HepG2 (cell line): ENCODE data around the gene MAIP1. TPM values are rescaled to one million over a fixed set of nuclear protein-coding genes. Genes with fewer than 3 reads are reported as not detected.

Experiments used
- ATAC-seq: fragments of 200-7000 bp; cut with Tn5 transposase; 3 replicates; pipeline ENCODE4 v1.9.1; 2020; ENCODE audit warnings: mild to moderate bottlenecking, moderate library complexity
- BruUV-seq: library from RNA; stranded (reverse); fragments of 400-500 nt; replicated peaks from 2 replicates; lab custom pipeline; 2021; lab: Mats Ljungman, UMichigan
- CTCF ChIA-PET: fragments of 300-600 bp; formaldehyde crosslinking; extraction: SDS; loops from one replicate; lab custom pipeline; 2021; ENCODE audit warnings: low total read pairs, inconsistent platforms, low intra/inter-chr PET ratio; lab: Yijun Ruan, JAX
- POLR2A ChIA-PET: fragments of 350-600 bp; sonication (Branson Sonifier 250); formaldehyde crosslinking; loops from one replicate; lab custom pipeline; 2020; ENCODE audit warnings: antibody characterized with exemption, inconsistent platforms; lab: Yijun Ruan, JAX
- DNase-seq: peaks from one replicate; pipeline ENCODE4 v3.0.0-alpha.2; 2015; ENCODE audit warnings: low spot score
- FAIRE-seq: peaks from 3 replicates; lab custom pipeline; 2011; peaks lifted over from hg19 to GRCh38; lab: Jason Lieb, UNC
- H2AFZ ChIP-seq: one replicate; pipeline ENCODE4 v1.6.1; 2011; ENCODE audit warnings: low read length, inconsistent platforms
- H3K27ac ChIP-seq: fragments of 300-600 bp; 3 replicates; pipeline ENCODE4 v1.8.0; 2011; ENCODE audit warnings: mixed run types, mild to moderate bottlenecking, mixed read lengths, low read length, inconsistent platforms; ENCODE audit not compliant: insufficient read depth; ENCODE audit errors: extremely low read length
- H3K27me3 ChIP-seq, 2 experiments: fragments of 200-600 bp in 1 of 2; 2 replicates in 1 of 2; 3 replicates in 1 of 2; pipeline versions ENCODE4 v1.6.0 to v1.8.0; 2011; ENCODE audit warnings: low read length in 2 of 2, mild to moderate bottlenecking in 2 of 2, moderate library complexity in 2 of 2, inconsistent platforms in 1 of 2; ENCODE audit not compliant: insufficient read depth in 2 of 2, control insufficient read depth in 1 of 2
- H3K36me3 ChIP-seq, 2 experiments: fragments of 200-600 bp in 1 of 2; replicated peaks in 1 of 2; 2 replicates in 1 of 2; 3 replicates in 1 of 2; pipeline versions ENCODE4 v1.5.1 to v1.8.0; 2011; ENCODE audit warnings: low read length in 2 of 2, inconsistent platforms in 1 of 2; ENCODE audit not compliant: insufficient read depth in 2 of 2, control insufficient read depth in 1 of 2
- H3K4me1 ChIP-seq: 2 replicates; pipeline ENCODE4 v1.5.1; 2012; ENCODE audit warnings: low read length, inconsistent platforms; ENCODE audit not compliant: insufficient read depth
- H3K4me2 ChIP-seq: 2 replicates; pipeline ENCODE4 v1.6.0; 2011; ENCODE audit warnings: low read depth, low read length, inconsistent platforms
- H3K4me3 ChIP-seq, 3 experiments: fragments of 200-600 bp in 1 of 3; sonication (generic), shearing (Covaris generic) in 1 of 3; replicated peaks in 1 of 3; 2 replicates each; pipeline ENCODE4 v1.5.1; 2011 to 2016; ENCODE audit warnings: low read length in 3 of 3, inconsistent platforms in 2 of 3, low read depth in 2 of 3, mild to moderate bottlenecking in 2 of 3, control low read depth in 1 of 3, mixed read lengths in 1 of 3; ENCODE audit not compliant: insufficient read depth in 1 of 3
- H3K79me2 ChIP-seq: one replicate; pipeline ENCODE4 v1.6.1; 2011; ENCODE audit warnings: low read length, inconsistent platforms; ENCODE audit not compliant: insufficient read depth
- H3K9ac ChIP-seq: 2 replicates; pipeline ENCODE4 v1.6.0; 2011; ENCODE audit warnings: mild to moderate bottlenecking, low read depth, low read length, inconsistent platforms; ENCODE audit not compliant: insufficient read depth
- H3K9me3 ChIP-seq: 2 replicates; pipeline ENCODE4 v1.5.1; 2012; ENCODE audit warnings: mild to moderate bottlenecking, low read length
- H4K20me1 ChIP-seq: 2 replicates; pipeline ENCODE4 v1.6.0; 2011; ENCODE audit warnings: inconsistent platforms, mild to moderate bottlenecking, low read length, moderate library complexity; ENCODE audit not compliant: insufficient read depth
- CHCHD3 ChIP-seq: sonication (generic); formaldehyde crosslinking; IDR thresholded peaks from 2 replicates; pipeline ENCODE4 v1.8.0; 2022; ENCODE audit warnings: mild to moderate bottlenecking, missing genetic modification reagents, moderate library complexity
- HMG20B ChIP-seq: conservative IDR thresholded peaks from 2 replicates; pipeline ENCODE4 v1.6.1; 2016; ENCODE audit warnings: missing genetic modification reagents, missing compliant biosample characterization
- KIAA2018 ChIP-seq: sonication (generic); formaldehyde crosslinking; IDR thresholded peaks from 2 replicates; pipeline ENCODE4 v1.5.0; 2020; ENCODE audit warnings: mild to moderate bottlenecking, missing genetic modification reagents, borderline replicate concordance
- MED1 ChIP-seq: sonication (generic); formaldehyde crosslinking; IDR thresholded peaks from 2 replicates; pipeline ENCODE4 v1.4.0; 2020; ENCODE audit warnings: missing genetic modification reagents
- RAD51 ChIP-seq: fragments of 450-650 bp; IDR thresholded peaks from 2 replicates; pipeline ENCODE4 v1.6.1; 2016; ENCODE audit warnings: borderline replicate concordance
- THAP9 ChIP-seq: sonication (generic); formaldehyde crosslinking; IDR thresholded peaks from 2 replicates; pipeline ENCODE4; 2020; ENCODE audit warnings: missing genetic modification reagents, mild to moderate bottlenecking, borderline replicate concordance
- ZBTB39 ChIP-seq: sonication (generic); formaldehyde crosslinking; IDR thresholded peaks from 2 replicates; pipeline ENCODE4 v1.5.0; 2020; ENCODE audit warnings: missing genetic modification reagents
- WGBS: methylation state at CpG from one replicate; pipeline ENCODE4 v1.1.6; 2017; ENCODE audit warnings: low lambda C conversion rate; 5-methylcytosine and 5-hydroxymethylcytosine counted together
- in situ Hi-C: cut with HindIII; loops from 2 replicates; pipeline ENCODE4 v1.10.0; 2017; ENCODE audit warnings: low pct_unique_long_range_greater_than_20kb; ENCODE audit not compliant: extremely low pct_ligation_motif_present
- intact Hi-C: fragments of 100-400 bp; cut with micrococcal nuclease; formaldehyde crosslinking; loops from one replicate; pipeline ENCODE4 v1.10.0; 2022; ENCODE audit not compliant: unreplicated experiment
- polyA plus RNA-seq, 8 experiments: library from polyadenylated mRNA; depleted of rRNA in 3 of 8; stranded (reverse) in 7 of 8; unstranded in 1 of 8; fragments of >200 nt; fragmentation: Illumina TruSeq in 4 of 8; extraction: Trizol in 4 of 8; gene quantifications; 2 replicates each; pipeline versions ENCODE4 v1.2.1 to v1.2.3, GENCODE V29; 2011 to 2016; ENCODE audit warnings: low read depth in 4 of 8, missing spikeins in 1 of 8, mixed read lengths in 1 of 8; ENCODE audit not compliant: insufficient read depth in 1 of 8
- total RNA-seq, 5 experiments: library from RNA; depleted of rRNA; stranded (reverse); fragments of >200 nt; fragmentation: Illumina TruSeq; extraction: Trizol; gene quantifications; 2 replicates each; pipeline ENCODE4 v1.2.3, GENCODE V29; 2016; ENCODE audit warnings: low read depth in 1 of 5

MAIP1 gene
- total and polyA plus RNA-seq, 2 of the 13 experiments (the other 11 are each of a cell fraction or from before 2014, with no cell fraction given), result 22.3 to 72.9 TPM

GRCh38 chr2:199907008-199907714 is 48.2 kb upstream of the MAIP1 start:
- Histone ChIP-seq H3K9ac (no peak overlapping the region), H3K9me3 (no peaks in the 10 kb centered on the region), H2AFZ (no peak overlapping the region), H3K4me3 (no peak overlapping the region), H3K36me3 (no peaks in the 10 kb centered on the region), H3K27me3 (no peaks in the 10 kb centered on the region; a peak in 1 of 5 replicates), H3K4me2 (no peak overlapping the region), H4K20me1 (no peaks in the 10 kb centered on the region), H3K79me2 (peaks cover 7% of the 10 kb centered on the region), H3K4me1 (peaks cover 9% of the 10 kb centered on the region), H3K27ac (no peak overlapping the region)
- ATAC-seq (no peak), FAIRE-seq (no peak), DNase-seq (no peak)
- in situ Hi-C loops (no loop called here), intact Hi-C loops (no loop called here)
- ChIA-PET POLR2A (no interaction called here), CTCF (no interaction called here)
- WGBS, result 84% methylated on average over 2 of the region's 2 CpGs
- no TSS peak for BruUV-seq
- TF ChIP-seq RAD51 (no peak), KIAA2018 (no peak), ZBTB39 (CRISPR knock-in tag) (no peak), HMG20B (CRISPR knock-in tag) (no peak), MED1 (CRISPR knock-in tag) (no peak), THAP9 (no peak), CHCHD3 (CRISPR knock-in tag) (no peak)
